Immature natural killer cell (primary cell): ENCODE data around the gene PRKAB1. TPM values are rescaled to one million over a fixed set of nuclear protein-coding genes. Genes with fewer than 3 reads are reported as not detected.
"Not testable (repeated sequence)": the region's sequence is repeated elsewhere in the genome, so short reads cannot be mapped to it uniquely, and the experiment has no call there.

Experiments
- DNase-seq, 3 donors: peaks; one replicate each; pipeline ENCODE4 v3.0.0; 2022; ENCODE audit warnings: mixed read lengths in 1 of 3
- H3K27ac Mint-ChIP-seq, 6 donors: one replicate each; pipeline ENCODE4 v1.8.0; 2020; ENCODE audit warnings: mixed read lengths in 6 of 6, mild to moderate bottlenecking in 5 of 6, inconsistent platforms in 4 of 6, moderate library complexity in 3 of 6
- H3K27me3 Mint-ChIP-seq, 3 donors: one replicate each; pipeline ENCODE4 v1.8.0; 2020 to 2021; ENCODE audit warnings: low read depth in 3 of 3, mild to moderate bottlenecking in 3 of 3, mixed read lengths in 3 of 3, moderate library complexity in 3 of 3, inconsistent platforms in 1 of 3
- H3K36me3 Mint-ChIP-seq, 3 donors: one replicate each; pipeline ENCODE4 v1.8.0; 2020; ENCODE audit warnings: mixed read lengths in 3 of 3, inconsistent platforms in 2 of 3, mild to moderate bottlenecking in 2 of 3
- H3K4me1 Mint-ChIP-seq, 2 donors: one replicate each; pipeline ENCODE4 v1.8.0; 2020; ENCODE audit warnings: inconsistent platforms in 2 of 2, mild to moderate bottlenecking in 2 of 2, mixed read lengths in 2 of 2, moderate library complexity in 1 of 2
- H3K4me3 Mint-ChIP-seq, 5 donors: one replicate each; pipeline ENCODE4 v1.8.0; 2020; ENCODE audit warnings: mild to moderate bottlenecking in 5 of 5, mixed read lengths in 5 of 5, inconsistent platforms in 3 of 5, moderate library complexity in 3 of 5
- H3K9me3 Mint-ChIP-seq, 6 donors: one replicate each; pipeline ENCODE4 v1.8.0; 2020; ENCODE audit warnings: mild to moderate bottlenecking in 6 of 6, mixed read lengths in 6 of 6, inconsistent platforms in 4 of 6, moderate library complexity in 3 of 6
- polyA plus RNA-seq, 3 donors: library from polyadenylated mRNA; unstranded; fragments of 300-500 nt; fragmentation: Illumina TruSeq; gene quantifications; one replicate each; pipeline ENCODE4 v1.2.3, GENCODE V29; 2021

PRKAB1 gene
- polyA plus RNA-seq, 3 donors from 2014 or later = 35.8 to 48.5 (median 46.8) TPM

DNA sequence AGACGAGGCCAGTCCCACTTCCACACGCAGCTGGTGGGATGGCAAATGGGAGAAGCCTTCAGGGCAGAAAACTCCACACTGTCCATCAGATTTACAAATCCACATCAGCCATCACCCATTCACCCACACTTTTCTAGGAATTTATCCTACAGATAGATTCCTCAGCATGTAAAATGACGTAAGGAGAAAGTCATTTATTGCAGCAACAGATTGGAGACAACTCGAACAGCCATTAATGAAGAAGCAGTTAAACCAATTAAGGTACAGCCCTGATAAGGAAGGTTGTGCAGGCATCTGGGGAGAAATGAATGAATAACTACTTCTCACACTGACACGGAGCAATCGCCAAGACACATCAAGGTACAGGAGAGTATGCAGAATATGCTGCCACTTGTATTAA is 26.2 kb downstream of the PRKAB1 start:
- Mint-ChIP-seq H3K9me3 (no peaks in the 10 kb centered on the region), H3K27me3 (no peaks in the 10 kb centered on the region), H3K4me3 (no peak overlapping the region), H3K4me1 (no peaks in the 10 kb centered on the region), H3K27ac (no peak overlapping the region), H3K36me3 (no peaks in the 10 kb centered on the region)
- no peak for DNase-seq

DNA sequence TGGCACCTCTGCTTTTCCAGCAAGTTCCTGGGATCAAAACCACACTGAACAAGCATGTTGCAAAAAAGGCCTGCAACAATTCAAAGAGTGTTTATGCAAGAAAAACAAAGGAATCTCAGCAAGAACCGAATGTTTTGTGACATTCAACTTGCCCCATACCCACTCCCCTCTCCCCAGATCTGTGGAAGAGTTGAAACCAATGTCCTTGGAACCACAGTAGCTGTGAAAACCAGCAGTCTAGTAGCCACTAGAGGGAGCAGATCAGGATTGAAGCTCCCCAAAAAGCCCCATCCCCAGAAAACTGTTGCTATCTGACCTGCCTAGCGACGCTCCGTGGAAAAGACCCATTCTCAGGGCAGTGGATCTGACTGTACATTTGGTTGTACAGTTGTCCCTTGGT is 27.1 kb downstream of the PRKAB1 start:
- Mint-ChIP-seq H3K9me3 (no peaks in the 10 kb centered on the region), H3K36me3 (no peaks in the 10 kb centered on the region), H3K27me3 (no peaks in the 10 kb centered on the region), H3K27ac (no peak overlapping the region), H3K4me3 (no peak overlapping the region), H3K4me1 (no peaks in the 10 kb centered on the region)
- DNase-seq = no peak

DNA sequence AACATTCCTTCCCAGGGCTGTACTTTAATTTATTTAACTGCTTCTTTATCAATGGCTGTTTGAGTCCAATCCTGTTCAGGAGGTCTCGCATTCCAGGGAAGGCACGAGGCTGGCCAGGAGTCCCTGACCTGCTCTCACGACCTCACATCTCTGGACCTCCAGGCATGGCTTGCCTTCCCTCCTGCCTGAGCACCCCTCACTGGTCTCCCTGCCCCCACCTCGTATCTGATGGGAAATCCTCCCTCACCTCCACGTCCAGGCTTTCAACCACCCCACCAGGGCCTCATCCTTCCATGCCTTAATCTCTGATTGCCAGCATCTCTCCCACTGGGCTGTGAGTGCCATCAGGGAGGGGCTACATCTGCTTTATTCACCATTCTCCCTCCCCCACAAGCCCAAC is 29.0 kb downstream of the PRKAB1 start:
- Mint-ChIP-seq H3K36me3 (no peaks in the 10 kb centered on the region), H3K4me3 (no peak overlapping the region), H3K4me1 (no peaks in the 10 kb centered on the region), H3K9me3 (no peaks in the 10 kb centered on the region), H3K27me3 (no peaks in the 10 kb centered on the region), H3K27ac (no peak overlapping the region)
- DNase-seq = no peak

DNA sequence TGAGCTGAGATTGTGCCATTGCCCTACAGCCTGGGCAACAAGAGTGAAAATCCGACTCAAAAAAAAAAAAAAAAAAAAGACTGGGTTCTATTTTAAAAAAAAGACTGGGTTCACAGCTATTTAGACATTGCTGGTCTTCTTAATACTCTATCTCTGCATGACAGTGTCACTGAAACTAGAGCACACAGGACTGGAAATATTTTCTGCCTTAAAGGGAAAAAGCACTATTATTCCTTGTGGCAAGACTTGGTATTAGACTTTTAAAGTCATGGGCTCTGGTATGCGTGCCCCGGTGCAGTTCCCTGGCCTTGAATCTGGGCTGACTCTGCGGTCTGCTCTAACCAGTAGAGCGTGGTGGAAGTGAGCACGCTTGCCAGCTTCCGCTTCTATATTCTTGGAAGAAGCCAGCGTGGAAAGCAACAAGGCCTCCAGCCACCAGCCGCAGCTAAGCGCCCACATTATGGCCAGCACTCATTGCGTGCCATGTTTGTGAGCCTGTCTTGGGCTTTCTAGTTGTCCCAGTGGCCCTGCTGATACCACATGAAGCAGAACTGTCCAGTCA is 31.3 kb downstream of the PRKAB1 start:
- H3K9me3 Mint-ChIP-seq = no peaks in the 10 kb centered on the region
- no peak overlapping the region for H3K4me3 Mint-ChIP-seq
- no peaks in the 10 kb centered on the region for H3K36me3 Mint-ChIP-seq
- no peak overlapping the region for H3K27ac Mint-ChIP-seq
- H3K27me3 Mint-ChIP-seq = no peaks in the 10 kb centered on the region
- H3K4me1 Mint-ChIP-seq = no peaks in the 10 kb centered on the region
- DNase-seq = no peak

DNA sequence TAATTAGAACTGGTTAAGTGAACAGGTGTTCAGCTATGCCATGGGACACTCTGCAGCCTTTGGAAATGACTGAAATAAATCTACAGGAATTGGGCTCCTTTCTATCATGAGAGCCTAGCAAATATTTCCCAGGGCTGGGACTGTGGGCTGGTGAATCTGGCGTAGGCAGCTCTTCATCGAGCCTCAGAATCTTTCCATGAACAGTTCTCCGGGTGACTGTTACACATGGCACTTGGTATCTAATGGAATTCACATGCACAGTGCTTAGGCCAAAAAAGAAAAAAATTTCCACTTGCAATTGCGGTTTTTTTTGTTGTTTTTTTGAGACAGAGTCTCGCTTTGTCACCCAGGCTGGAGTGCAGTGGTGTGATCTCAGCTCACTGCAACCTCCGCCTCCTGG is 32.1 kb downstream of the PRKAB1 start:
- Mint-ChIP-seq H3K27ac (no peak overlapping the region), H3K4me3 (no peak overlapping the region)

DNA sequence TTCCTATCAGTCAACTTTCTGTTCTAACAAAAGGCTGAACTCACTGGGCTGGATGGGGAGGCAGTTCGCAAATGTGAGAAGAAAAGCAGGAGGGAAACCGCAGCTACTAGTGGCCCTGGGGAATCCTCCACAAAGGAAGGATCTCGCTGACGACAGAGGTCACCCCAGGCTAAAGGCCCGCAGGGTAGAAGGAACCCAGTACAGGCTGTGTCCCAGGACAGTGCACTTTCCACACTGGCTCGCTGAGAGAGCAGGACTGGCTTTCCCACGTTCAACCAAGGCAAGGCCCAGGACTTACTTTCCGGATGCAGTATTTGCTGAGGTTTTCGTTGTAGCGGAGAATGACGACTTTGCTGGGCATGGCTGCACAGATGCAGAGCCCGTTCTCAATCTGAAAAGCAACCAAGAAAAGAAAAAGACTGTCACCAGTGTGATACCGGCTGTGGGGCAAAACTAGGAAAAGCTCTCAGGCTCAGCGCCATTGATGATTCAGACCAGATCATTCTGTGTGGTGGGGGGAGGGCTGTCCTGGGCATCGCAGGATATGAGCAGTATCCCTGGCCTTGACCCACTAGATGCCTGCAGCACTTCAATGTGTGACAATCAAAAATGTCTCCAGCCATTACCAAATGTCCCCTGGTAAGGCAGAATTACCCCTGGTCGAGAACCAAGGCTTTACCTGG is 36.3 kb downstream of the PRKAB1 start:
- Mint-ChIP-seq H3K36me3 (no peaks in the 10 kb centered on the region), H3K9me3 (no peaks in the 10 kb centered on the region), H3K4me3 (no peak overlapping the region), H3K27me3 (no peaks in the 10 kb centered on the region), H3K27ac (no peak overlapping the region), H3K4me1 (no peaks in the 10 kb centered on the region)
- DNase-seq = no peak

More for the DNA sequence above, 32.1 kb downstream of the PRKAB1 start:
- Mint-ChIP-seq H3K9me3 (no peaks in the 10 kb centered on the region), H3K36me3 (no peaks in the 10 kb centered on the region), H3K4me1 (no peaks in the 10 kb centered on the region), H3K27me3 (no peaks in the 10 kb centered on the region)
- DNase-seq = no peak

DNA sequence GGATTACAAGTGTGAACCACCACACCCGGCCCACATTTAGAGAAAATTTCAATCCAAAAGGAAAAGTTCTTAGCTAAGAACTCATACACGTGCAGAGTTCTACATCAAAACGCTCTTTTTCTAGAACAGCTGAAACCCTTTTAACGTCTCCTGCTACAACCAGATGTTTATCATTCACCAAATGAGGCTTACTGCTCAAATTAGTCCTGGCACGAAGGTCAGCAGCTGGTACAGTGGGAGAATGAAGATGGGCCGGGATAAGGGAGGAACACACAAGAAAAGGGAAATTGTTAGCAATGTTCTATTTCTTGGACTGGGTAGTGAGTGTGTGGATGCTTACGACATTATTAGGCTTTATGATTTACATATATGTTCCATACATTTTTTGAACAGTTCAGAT is 37.2 kb downstream of the PRKAB1 start:
- Mint-ChIP-seq H3K4me3 (no peak overlapping the region), H3K4me1 (no peaks in the 10 kb centered on the region), H3K9me3 (no peaks in the 10 kb centered on the region), H3K27ac (no peak overlapping the region), H3K27me3 (peaks cover 0 to under 1% (median 0%) of the 10 kb centered on the region in 3 donors), H3K36me3 (no peaks in the 10 kb centered on the region)
- DNase-seq = no peak

DNA sequence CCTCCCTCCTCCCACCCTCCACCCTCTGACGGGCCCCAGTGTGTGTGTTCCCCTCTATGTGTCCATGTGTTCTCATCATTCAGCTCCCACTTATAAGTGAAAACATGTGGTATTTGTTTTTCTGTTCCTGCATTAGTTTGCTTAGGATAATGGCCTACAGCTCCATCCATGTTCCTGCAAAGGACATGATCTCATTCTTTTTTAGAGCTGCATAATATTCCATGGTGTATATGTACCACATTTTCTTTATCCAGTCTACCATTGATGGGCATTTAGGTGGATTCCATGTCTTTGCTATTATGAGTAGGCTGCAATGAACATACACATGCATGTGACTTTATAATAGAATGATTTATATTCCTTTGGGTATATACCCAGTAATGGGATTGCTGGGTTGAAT is 38.5 kb downstream of the PRKAB1 start:
- DNase-seq, H3K27me3 Mint-ChIP-seq, H3K27ac Mint-ChIP-seq, H3K4me1 Mint-ChIP-seq, H3K9me3 Mint-ChIP-seq, H3K36me3 Mint-ChIP-seq, H3K4me3 Mint-ChIP-seq: not testable (repeated sequence)

DNA sequence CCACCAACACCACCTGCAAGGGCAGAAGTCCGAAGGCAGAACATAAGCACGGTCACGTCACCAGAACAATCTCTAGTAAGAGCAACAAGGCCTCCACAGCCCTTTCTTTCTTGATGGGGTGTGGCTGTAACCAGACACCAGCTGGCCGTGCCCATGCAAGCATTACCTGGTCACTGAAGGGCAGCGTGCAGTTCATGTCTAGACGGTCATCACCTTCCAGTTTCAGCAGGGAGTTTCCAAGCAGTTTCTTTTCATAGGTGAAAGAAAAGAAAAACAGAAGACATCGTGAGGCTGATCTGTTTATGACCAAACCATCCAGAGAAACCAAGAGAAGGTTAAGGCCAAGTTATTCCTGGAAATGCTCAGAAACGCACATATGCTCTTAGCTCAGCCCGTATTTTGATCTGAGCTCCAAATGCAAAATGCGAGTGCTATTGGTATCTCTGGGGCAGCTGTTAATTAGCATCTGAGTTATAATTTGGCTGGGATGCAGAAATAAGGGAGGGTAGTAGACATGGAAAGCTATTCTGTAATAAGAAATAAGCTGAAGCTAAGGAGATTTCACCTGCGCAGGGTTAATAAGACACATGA is 42.5 kb downstream of the PRKAB1 start:
- DNase-seq = no peak
- Mint-ChIP-seq H3K4me1 (no peaks in the 10 kb centered on the region), H3K9me3 (no peaks in the 10 kb centered on the region), H3K4me3 (no peak overlapping the region), H3K27me3 (peaks cover 0 to 2% (median 0%) of the 10 kb centered on the region in 3 donors), H3K27ac (no peak overlapping the region), H3K36me3 (peaks cover 0 to 10% (median 0%) of the 10 kb centered on the region in 3 donors)

DNA sequence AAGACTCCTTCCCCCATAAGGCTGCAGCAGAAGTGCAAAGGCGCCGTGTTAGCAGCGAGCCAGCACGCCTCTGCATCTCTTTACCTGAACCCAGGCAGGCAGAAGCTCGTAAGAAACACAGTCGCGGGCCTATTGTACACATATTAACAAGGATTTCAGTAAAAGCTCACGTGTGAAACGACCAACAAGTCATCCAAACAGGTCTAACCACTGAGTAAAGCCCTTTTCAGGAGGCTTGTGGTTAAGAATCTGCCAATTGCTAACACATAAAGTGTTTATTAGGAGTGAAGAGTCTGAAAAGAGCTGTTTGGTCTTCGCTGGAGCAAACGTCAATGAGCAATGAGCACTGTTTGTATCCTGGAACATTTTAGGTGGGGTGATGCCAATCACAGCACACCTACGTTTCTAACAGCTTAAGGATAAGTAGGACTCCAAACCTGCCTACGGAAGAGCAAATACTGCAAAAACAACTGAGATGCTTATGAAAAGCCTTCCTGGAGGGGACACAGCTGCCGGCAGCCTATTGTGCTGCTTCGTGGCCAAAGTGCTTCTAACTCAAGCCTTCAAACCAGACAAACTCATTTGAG is 43.1 kb downstream of the PRKAB1 start:
- peaks cover 0 to 10% (median 0%) of the 10 kb centered on the region in 3 donors for H3K36me3 Mint-ChIP-seq
- DNase-seq = no peak
- no peaks in the 10 kb centered on the region for H3K9me3 Mint-ChIP-seq
- H3K4me1 Mint-ChIP-seq = no peaks in the 10 kb centered on the region
- no peak overlapping the region for H3K27ac Mint-ChIP-seq
- peaks cover 0 to 2% (median 0%) of the 10 kb centered on the region in 3 donors for H3K27me3 Mint-ChIP-seq
- H3K4me3 Mint-ChIP-seq = no peak overlapping the region

DNA sequence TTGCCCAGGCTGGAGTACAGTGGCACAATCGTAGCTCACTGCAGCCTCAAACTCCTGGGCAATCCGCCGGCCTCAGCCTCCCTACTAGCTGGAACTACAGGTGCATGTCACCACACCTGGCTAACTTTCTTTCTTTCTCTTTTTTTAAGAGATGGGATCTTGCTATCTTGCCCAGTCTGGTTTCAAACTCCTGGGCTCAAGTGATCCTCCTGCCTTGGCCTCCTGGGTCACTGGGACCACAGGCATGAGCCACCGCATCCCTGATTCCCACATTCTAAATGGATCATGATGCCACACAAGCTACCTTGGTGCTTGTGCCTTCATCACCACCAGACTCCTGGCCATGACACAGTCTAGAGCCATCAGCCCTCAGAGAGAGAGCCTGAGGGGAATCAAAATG is 43.8 kb downstream of the PRKAB1 start:
- DNase-seq = no peak
- peaks cover 0 to 10% (median 0%) of the 10 kb centered on the region in 3 donors for H3K36me3 Mint-ChIP-seq
- H3K4me1 Mint-ChIP-seq = no peaks in the 10 kb centered on the region
- no peak overlapping the region for H3K4me3 Mint-ChIP-seq
- H3K9me3 Mint-ChIP-seq = no peaks in the 10 kb centered on the region
- peaks cover 0 to 2% (median 0%) of the 10 kb centered on the region in 3 donors for H3K27me3 Mint-ChIP-seq
- H3K27ac Mint-ChIP-seq = no peak overlapping the region

DNA sequence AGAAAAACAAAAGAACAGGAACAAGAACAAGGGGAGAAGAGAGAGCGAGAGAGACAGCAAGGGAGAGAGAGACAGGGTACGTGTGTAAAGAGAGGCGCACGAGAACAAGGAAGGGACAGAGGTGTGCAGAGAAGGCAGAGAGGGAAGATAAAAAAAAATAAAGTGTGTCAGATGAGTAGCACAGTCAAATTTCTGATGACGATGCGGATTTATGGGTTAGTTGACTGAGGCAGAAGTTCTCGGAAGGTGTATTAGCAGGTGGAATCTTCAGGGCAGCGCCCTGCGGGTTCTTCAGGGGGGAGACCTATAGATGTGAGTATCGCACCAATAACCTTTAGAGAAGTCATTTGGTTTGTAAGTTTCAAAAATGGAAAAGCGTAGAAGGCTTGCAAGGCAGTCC is 44.8 kb downstream of the PRKAB1 start:
- Mint-ChIP-seq H3K27me3 (peaks cover 0 to 2% (median 0%) of the 10 kb centered on the region in 3 donors), H3K27ac (no peak overlapping the region), H3K36me3 (peaks cover 0 to 10% (median 0%) of the 10 kb centered on the region in 3 donors), H3K4me3 (no peak overlapping the region), H3K4me1 (no peaks in the 10 kb centered on the region), H3K9me3 (no peaks in the 10 kb centered on the region)
- DNase-seq = no peak

DNA sequence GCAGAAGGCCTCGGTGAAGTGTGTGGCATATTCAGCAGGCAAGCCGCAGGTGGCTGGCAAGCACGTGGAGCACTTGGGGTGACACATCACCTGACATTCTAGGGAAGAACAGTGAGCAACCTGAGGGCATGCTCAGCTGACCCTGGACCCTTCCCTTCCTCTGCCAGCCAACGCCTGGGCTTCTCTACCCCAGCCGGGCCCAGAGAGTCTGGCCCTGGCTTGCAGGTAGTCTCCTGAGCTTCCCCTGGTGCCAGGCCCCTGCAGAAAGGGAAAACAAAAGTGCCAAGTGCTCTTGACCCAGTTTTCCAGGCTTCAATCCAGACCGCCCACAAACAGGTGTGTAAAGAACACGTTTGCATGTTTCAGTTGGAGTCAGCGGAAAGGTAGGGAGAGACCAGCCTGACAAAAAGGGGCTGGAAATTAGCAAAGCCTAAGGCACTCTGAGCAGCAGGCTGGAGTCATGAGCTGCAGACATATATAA is 45.7 kb downstream of the PRKAB1 start:
- Mint-ChIP-seq H3K4me3 (no peak overlapping the region), H3K27me3 (peaks cover 0 to 2% (median 0%) of the 10 kb centered on the region in 3 donors), H3K4me1 (no peaks in the 10 kb centered on the region), H3K36me3 (peaks cover 0 to 10% (median 0%) of the 10 kb centered on the region in 3 donors), H3K9me3 (no peaks in the 10 kb centered on the region), H3K27ac (no peak overlapping the region)
- DNase-seq = no peak

DNA sequence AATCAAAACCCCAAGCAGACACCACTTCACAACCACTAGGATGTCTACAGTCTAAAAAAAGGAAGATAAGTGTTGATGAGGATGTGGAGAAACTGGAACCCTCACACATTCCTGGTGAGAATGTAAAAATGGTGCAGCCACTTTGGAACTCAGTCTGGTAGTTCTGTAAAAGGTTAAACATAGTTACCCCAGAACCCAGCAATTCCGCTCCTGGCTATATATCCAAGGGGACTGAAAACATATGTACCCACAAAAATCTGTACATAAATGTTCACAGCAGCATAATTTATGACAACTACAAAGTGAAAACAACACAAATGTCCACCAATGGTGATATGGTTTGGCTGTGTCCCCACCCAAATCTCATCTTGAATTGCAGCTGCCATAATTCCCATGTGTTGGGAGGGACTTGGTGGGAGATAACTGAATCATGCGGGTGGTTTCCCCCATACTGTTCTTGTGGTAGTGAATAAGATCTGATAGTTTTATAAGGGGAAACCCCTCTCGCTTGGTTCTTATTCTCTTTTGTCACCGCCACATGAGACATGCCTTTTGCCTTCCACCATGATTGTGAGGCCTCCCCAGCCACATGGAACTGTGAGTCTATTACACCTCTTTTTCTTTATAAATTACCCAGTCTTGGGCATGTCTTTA is 46.8 kb downstream of the PRKAB1 start:
- DNase-seq = no peak
- Mint-ChIP-seq H3K4me1 (no peaks in the 10 kb centered on the region), H3K4me3 (no peak overlapping the region), H3K27me3 (peaks cover 0 to 2% (median 0%) of the 10 kb centered on the region in 3 donors), H3K27ac (no peak overlapping the region), H3K9me3 (no peaks in the 10 kb centered on the region), H3K36me3 (peaks cover 0 to 10% (median 0%) of the 10 kb centered on the region in 3 donors)
